ENCODE data around the gene TBC1D1. TPM values are rescaled to one million over a fixed set of nuclear protein-coding genes. Genes with fewer than 3 reads are reported as not detected.

Gene TBC1D1
- total and polyA plus RNA-seq, 8 donors = 53.3 to 78.9 (median 71.1) TPM

DNA sequence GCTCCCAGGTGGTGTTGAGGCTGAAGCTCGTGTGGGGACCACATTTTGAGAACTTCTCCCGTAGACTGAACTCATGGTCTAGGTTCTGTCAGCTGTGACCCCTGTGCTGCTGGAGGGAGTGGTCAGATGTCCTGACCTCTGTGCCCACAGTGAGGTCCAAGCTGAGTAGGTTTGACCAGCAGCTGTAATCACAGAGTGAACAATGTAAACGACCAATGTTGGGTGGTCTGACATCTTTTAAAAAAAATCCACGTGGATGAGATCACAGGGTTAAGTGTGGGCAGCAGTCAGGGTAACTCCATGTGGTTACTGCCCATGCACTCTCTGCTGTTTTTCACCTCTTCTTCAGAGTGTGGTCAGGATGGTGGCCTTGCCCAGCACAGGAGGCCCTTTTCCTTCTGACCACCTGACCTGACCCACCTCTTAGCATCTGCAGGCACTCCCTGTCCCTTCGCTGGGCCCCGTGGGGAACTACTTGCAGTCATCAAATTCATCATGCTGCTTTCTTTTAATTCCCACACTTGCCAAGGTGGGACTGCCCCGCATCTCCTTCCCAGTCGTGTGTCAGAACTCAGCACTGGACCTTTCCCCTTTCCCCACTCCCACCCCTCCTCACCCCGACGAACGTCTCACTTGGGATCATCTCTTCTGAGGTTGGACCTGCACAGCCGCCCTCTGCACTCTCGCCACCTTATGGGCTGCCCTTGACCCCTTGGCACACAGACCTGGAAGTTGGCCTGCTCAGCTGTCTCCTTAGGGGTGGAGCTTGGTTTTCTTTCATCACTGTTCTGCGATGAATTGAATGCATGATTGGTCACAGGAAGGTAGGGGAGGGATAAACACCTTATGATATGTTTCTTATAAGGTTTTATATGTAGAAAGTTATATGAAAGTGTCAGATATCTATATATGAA, 189.4 kb downstream of the TBC1D1 start:
- Histone ChIP-seq H3K4me3 (no peak overlapping the region), H3K36me3 (no peaks in the 10 kb centered on the region), H3K9me3 (no peaks in the 10 kb centered on the region), H3K27me3 (no peaks in the 10 kb centered on the region), H3K27ac (peak overlapping the region in 1 of 2 donors; percentile 82), H3K4me1 (peaks cover 0 to 67% of the 10 kb centered on the region in 2 donors)
- ATAC-seq (no peak), DNase-seq (no peak)
- TF ChIP-seq, protein P1, sequence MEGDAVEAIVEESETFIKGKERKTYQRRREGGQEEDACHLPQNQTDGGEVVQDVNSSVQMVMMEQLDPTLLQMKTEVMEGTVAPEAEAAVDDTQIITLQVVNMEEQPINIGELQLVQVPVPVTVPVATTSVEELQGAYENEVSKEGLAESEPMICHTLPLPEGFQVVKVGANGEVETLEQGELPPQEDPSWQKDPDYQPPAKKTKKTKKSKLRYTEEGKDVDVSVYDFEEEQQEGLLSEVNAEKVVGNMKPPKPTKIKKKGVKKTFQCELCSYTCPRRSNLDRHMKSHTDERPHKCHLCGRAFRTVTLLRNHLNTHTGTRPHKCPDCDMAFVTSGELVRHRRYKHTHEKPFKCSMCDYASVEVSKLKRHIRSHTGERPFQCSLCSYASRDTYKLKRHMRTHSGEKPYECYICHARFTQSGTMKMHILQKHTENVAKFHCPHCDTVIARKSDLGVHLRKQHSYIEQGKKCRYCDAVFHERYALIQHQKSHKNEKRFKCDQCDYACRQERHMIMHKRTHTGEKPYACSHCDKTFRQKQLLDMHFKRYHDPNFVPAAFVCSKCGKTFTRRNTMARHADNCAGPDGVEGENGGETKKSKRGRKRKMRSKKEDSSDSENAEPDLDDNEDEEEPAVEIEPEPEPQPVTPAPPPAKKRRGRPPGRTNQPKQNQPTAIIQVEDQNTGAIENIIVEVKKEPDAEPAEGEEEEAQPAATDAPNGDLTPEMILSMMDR (IDR thresholded peaks at IDR 0.05) = no peak
- intact Hi-C loops (cut with DNase I) = no loop called here

DNA sequence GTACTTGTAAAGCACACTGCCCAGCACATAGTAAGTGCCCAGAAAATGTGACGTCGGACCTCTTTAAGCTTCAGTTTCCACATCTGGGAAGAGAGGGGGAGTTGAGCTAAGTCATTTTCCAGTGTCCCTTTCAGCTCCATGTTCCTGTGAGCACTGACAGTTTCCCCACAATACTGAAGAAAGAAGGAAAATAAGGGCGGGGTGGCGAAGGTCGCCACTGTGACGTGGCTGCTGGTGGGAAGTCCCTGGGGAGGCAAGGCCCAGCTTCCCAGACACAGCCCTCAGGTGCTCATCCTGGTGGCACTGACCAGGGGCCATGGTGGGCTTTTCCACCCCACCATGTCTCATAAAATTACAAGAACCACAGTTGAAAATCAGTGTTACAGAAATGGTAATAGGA, 191.1 kb downstream of the TBC1D1 start:
- TF ChIP-seq, protein P1 (IDR thresholded peaks at IDR 0.05) = no peak

DNA sequence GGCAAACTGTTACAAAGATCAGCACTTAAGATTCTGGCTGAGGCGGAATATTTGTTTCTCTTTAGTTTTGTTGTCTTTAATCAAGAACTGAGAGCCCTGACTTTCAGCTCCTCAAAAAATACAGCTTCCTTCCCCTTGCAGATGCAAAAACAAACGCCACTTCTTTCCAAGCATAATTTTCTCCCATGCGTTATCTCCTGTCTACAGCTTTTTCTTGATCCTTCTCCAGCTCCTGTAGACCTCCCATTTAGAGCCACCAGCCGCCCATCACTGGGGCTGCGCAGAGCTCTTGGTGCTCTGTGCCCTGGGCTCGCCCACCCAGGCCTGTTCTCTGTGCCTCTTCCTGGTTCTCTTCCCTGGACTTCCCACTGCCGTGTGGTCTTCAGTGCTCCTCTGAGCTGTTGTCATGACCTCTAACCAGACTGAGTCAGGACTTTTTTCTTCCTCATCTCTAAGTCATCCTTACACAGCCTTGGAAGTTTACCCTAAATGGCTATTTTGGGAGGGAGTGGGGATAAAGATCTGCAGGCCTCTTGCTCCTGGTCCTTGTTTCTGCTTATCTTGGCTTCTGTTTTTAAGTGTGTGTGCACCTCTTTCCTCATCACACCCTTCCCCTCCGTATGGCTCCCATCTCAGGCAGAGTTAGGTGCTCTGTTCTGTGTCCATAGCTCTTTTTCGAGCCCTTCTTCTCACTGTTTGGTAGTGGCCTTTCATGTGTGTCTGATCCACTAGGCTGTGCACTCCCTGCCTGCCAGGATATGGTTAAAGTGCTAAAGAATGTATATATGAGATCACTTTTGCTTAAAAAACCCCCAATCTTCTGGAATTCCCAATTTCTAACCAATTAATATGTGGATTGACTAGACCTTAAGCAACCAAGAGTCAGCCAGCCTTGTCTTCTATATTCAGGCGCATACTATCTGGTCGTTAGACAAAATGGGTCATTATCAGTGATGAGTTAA, 191.8 kb downstream of the TBC1D1 start:
- DNase-seq (no peak), ATAC-seq (peak; percentile 60)
- H3K4me3 ChIP-seq = no peak overlapping the region
- peak overlapping the region; percentile 15 to 77 for H3K27ac ChIP-seq
- H3K9me3 ChIP-seq = no peaks in the 10 kb centered on the region
- TF ChIP-seq, protein P1 (IDR thresholded peaks at IDR 0.05) = no peak
- H3K36me3 ChIP-seq = no peaks in the 10 kb centered on the region
- H3K4me1 ChIP-seq = peaks cover 0 to 45% of the 10 kb centered on the region in 2 donors
- no peaks in the 10 kb centered on the region for H3K27me3 ChIP-seq
- intact Hi-C loops (cut with DNase I) = no loop called here

More for the DNA sequence above, 191.1 kb downstream of the TBC1D1 start:
- Histone ChIP-seq H3K4me3 (no peak overlapping the region), H3K27me3 (no peaks in the 10 kb centered on the region), H3K9me3 (no peaks in the 10 kb centered on the region), H3K27ac (peak overlapping the region; percentile 13 to 77), H3K36me3 (no peaks in the 10 kb centered on the region), H3K4me1 (peaks cover 0 to 51% of the 10 kb centered on the region in 2 donors)
- DNase-seq (no peak), ATAC-seq (no peak)
- intact Hi-C loops (cut with DNase I) = no loop called here

DNA sequence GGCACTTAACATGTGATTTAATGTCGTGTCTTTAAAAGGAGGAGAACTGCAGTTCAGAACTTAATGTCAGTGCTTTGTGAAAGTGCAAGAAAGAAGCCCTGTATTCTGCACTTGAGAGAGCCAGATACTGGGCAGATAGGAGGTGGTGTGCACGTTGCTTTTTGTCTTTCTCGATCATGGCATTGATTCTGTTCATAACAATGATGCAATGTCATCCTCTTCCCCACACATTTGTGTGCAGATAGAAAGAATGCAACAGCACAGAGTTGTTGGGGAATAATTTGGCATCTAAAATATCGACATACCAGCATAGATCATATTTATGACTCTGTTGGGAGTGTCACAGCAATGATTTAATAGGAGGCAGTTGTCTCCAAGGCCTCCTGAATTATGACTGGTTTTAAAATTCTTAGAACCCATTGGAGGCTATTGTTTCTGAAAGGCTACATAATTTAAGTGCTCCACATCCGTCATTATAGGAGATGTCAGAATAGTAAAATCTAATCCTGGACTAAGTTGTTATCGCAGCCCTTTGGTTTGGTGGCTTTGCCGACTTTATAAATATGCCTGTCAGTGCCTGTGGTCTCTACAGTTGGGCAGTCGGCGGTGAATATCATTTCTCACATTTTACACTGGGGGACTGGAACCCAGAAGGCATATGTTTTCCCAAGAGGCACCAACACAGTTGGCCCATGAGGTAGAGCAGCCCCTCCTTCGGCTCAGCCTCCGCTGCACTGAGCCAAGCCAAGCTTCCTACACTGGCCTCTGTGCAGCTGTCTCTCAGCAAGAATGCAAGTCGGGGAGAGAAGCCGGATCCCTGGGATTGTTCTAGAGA, 194.2 kb downstream of the TBC1D1 start:
- H3K4me3 ChIP-seq = no peak overlapping the region
- ATAC-seq (no peak), DNase-seq (no peak)
- H3K9me3 ChIP-seq = no peaks in the 10 kb centered on the region
- peaks cover 0 to 4% of the 10 kb centered on the region in 2 donors for H3K36me3 ChIP-seq
- TF ChIP-seq, protein P1 (IDR thresholded peaks at IDR 0.05) = no peak
- H3K27me3 ChIP-seq = no peaks in the 10 kb centered on the region
- intact Hi-C loops (cut with DNase I) = no loop called here
- H3K4me1 ChIP-seq = peaks cover 0 to 22% of the 10 kb centered on the region in 2 donors
- H3K27ac ChIP-seq = no peak overlapping the region

All from left lung (tissue), 10 donors.